K562 (cell line): ENCODE data around the gene ERGIC1. TPM values are rescaled to one million over a fixed set of nuclear protein-coding genes. Genes with fewer than 3 reads are reported as not detected.

ENCODE experiments used
- CREB1 ChIP-seq, 2 experiments: sonication (generic) in 1 of 2; formaldehyde crosslinking in 1 of 2; IDR thresholded peaks; 2 replicates each; pipeline versions ENCODE4 v1.6.1 to v1.8.0; 2012 to 2022; ENCODE audit warnings: inconsistent platforms in 1 of 2, mild to moderate bottlenecking in 1 of 2, missing genetic modification reagents in 1 of 2, moderate library complexity in 1 of 2
- EP400 ChIP-seq: fragments of 450-650 bp; IDR thresholded peaks from 2 replicates; pipeline ENCODE4 v1.6.1; 2017; ENCODE audit warnings: antibody characterized with exemption, mild to moderate bottlenecking, moderate library complexity
- FOXP1 ChIP-seq: sonication (generic); formaldehyde crosslinking; IDR thresholded peaks from 2 replicates; pipeline ENCODE4 v1.8.0; 2022; ENCODE audit warnings: mild to moderate bottlenecking, missing genetic modification reagents
- GABPB1 ChIP-seq: sonication (generic); formaldehyde crosslinking; IDR thresholded peaks from 2 replicates; pipeline ENCODE4 v1.8.0; 2022; ENCODE audit warnings: mild to moderate bottlenecking, missing genetic modification reagents
- MAZ ChIP-seq, 2 experiments: fragments of 450-650 bp in 1 of 2; sonication (generic) in 1 of 2; formaldehyde crosslinking; IDR thresholded peaks in 1 of 2; conservative IDR thresholded peaks in 1 of 2; 2 replicates each; pipeline versions ENCODE4 v1.4.0 to v1.5.0; 2020; ENCODE audit warnings: mild to moderate bottlenecking in 1 of 2, missing genetic modification reagents in 1 of 2
- MXI1 ChIP-seq: IDR thresholded peaks from 2 replicates; pipeline ENCODE4 v1.6.1; 2011; ENCODE audit warnings: low read depth, mild to moderate bottlenecking, improper control_type of control experiment, low read length
- NCOA4 ChIP-seq: fragments of 450-650 bp; IDR thresholded peaks from 2 replicates; pipeline ENCODE4 v1.6.1; 2018; ENCODE audit warnings: mild to moderate bottlenecking; ENCODE audit not compliant: partially characterized antibody
- PHF20 ChIP-seq: fragments of 450-650 bp; IDR thresholded peaks from 2 replicates; pipeline ENCODE4 v1.6.1; 2018; ENCODE audit not compliant: partially characterized antibody
- ZBED1 ChIP-seq: IDR thresholded peaks from 2 replicates; pipeline ENCODE4 v1.6.1; 2014
- polyA plus RNA-seq, 8 experiments: library from polyadenylated mRNA; depleted of rRNA in 4 of 8; stranded (reverse) in 5 of 8; unstranded in 3 of 8; fragments of >200 nt; fragmentation: Nextera tagmentation in 2 of 8; fragmentation: Illumina TruSeq in 1 of 8; extraction: Ambion mirVana in 2 of 8; extraction: Trizol in 1 of 8; gene quantifications; 2 replicates each; pipeline versions ENCODE4 v1.2.1 to v1.2.3, GENCODE V29; 2011 to 2014; ENCODE audit warnings: inconsistent platforms in 1 of 8, missing spikeins in 1 of 8
- total RNA-seq, 7 experiments: library from RNA; depleted of rRNA in 6 of 7; stranded (reverse); fragments of >200 nt in 6 of 7; fragmentation: Illumina TruSeq in 2 of 7; extraction: Trizol in 2 of 7; gene quantifications; 2 replicates each; pipeline versions ENCODE4 v1.2.1 to v1.2.3, GENCODE V29; 2011 to 2021; ENCODE audit warnings: low replicate concordance in 1 of 7
- TF ChIP-seq, protein P1 (sequence below): fragments of 450-650 bp; IDR thresholded peaks from 2 replicates; pipeline ENCODE4 v1.6.1; 2016; ENCODE audit warnings: low read depth
- TF ChIP-seq, protein P2 (sequence below): sonication (generic); formaldehyde crosslinking; IDR thresholded peaks from 2 replicates; pipeline ENCODE4 v1.8.0; 2022; ENCODE audit warnings: mild to moderate bottlenecking, missing genetic modification reagents
- TF ChIP-seq, protein P3 (sequence below): sonication (generic); formaldehyde crosslinking; IDR thresholded peaks from 2 replicates; pipeline ENCODE4 v1.8.1; 2023; ENCODE audit warnings: mild to moderate bottlenecking, missing genetic modification reagents, moderate library complexity
- TF ChIP-seq, protein P4 (sequence below): IDR thresholded peaks from 3 replicates; pipeline ENCODE4 v1.6.1; 2011; ENCODE audit warnings: borderline replicate concordance, mild to moderate bottlenecking, moderate library complexity; ENCODE audit not compliant: insufficient read length; ENCODE audit errors: extremely low read depth

ERGIC1 gene
- total and polyA plus RNA-seq, 9 of the 15 experiments (the other 6 are each of a cell fraction or from before 2014, with no cell fraction given): 5.5 to 68.4 (median 36.4) TPM

DNA sequence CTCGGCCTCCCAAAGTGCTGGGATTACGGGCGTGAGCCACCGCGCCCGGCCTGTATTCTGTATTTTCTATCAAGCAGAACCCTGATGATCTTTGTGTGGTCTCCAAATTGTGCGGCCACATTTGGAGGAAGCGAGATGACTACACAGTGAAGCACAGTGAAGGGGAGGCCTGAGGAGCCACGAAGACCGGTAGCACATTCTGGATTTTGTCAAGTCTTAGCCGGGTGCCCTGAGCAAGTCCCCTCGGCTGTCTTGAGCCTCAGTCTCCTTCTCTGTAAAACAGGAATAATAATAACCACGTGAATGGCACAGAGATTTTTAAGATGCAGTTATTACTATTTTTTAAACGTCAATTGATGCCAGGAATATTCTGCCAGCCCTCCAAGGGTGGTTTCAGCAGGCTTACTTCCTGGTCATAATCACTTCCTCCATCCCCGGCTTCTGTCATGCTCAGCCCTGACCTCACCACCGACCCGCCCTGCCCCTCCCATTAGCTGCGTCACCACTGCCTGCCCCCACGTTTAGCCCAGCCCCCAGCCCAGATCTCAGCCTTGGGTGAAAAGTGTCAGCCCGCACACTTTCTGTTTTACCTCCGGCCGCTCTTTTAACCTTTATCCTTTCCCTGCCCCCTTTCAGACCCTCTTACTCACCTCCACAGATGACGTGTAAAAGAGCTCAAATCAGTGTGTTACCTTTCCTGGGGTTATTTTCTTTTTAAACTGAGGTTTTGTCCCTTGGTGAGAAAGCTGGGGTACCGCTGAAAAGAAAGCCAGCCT is 27.0 kb upstream of the ERGIC1 start (continued):
- peak; percentile 30 for TF ChIP-seq PHF20
- TF ChIP-seq, protein P1, sequence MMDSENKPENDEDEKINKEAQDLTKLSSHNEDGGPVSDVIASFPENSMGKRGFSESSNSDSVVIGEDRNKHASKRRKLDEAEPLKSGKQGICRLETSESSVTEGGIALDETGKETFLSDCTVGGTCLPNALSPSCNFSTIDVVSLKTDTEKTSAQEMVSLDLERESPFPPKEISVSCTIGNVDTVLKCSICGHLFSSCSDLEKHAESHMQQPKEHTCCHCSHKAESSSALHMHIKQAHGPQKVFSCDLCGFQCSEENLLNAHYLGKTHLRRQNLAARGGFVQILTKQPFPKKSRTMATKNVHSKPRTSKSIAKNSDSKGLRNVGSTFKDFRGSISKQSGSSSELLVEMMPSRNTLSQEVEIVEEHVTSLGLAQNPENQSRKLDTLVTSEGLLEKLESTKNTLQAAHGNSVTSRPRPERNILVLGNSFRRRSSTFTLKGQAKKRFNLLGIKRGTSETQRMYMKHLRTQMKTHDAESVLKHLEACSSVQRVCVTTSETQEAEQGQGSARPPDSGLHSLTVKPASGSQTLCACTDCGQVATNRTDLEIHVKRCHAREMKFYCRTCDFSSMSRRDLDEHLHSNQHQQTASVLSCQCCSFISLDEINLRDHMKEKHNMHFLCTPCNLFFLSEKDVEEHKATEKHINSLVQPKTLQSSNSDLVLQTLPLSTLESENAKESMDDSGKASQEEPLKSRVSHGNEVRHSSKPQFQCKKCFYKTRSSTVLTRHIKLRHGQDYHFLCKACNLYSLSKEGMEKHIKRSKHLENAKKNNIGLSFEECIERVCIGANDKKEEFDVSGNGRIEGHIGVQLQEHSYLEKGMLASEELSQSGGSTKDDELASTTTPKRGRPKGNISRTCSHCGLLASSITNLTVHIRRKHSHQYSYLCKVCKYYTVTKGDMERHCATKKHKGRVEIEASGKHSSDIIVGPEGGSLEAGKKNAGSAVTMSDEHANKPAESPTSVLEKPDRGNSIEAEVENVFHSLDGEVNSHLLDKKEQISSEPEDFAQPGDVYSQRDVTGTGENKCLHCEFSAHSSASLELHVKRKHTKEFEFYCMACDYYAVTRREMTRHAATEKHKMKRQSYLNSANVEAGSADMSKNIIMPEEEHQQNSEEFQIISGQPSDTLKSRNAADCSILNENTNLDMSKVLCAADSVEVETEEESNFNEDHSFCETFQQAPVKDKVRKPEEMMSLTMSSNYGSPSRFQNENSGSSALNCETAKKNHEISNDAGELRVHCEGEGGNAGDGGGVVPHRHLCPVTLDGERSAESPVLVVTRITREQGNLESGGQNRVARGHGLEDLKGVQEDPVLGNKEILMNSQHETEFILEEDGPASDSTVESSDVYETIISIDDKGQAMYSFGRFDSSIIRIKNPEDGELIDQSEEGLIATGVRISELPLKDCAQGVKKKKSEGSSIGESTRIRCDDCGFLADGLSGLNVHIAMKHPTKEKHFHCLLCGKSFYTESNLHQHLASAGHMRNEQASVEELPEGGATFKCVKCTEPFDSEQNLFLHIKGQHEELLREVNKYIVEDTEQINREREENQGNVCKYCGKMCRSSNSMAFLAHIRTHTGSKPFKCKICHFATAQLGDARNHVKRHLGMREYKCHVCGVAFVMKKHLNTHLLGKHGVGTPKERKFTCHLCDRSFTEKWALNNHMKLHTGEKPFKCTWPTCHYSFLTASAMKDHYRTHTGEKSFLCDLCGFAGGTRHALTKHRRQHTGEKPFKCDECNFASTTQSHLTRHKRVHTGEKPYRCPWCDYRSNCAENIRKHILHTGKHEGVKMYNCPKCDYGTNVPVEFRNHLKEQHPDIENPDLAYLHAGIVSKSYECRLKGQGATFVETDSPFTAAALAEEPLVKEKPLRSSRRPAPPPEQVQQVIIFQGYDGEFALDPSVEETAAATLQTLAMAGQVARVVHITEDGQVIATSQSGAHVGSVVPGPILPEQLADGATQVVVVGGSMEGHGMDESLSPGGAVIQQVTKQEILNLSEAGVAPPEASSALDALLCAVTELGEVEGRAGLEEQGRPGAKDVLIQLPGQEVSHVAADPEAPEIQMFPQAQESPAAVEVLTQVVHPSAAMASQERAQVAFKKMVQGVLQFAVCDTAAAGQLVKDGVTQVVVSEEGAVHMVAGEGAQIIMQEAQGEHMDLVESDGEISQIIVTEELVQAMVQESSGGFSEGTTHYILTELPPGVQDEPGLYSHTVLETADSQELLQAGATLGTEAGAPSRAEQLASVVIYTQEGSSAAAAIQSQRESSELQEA: no peak
- TF ChIP-seq ZBED1: no peak
- peak in 1 of 2 experiments; percentile 68; a peak in 1 of 4 replicates for TF ChIP-seq MAZ (CRISPR knock-in tag; conservative IDR thresholded peaks at IDR 0.05 in 1 of 2, IDR thresholded peaks at IDR 0.05 in 1 of 2)
- no peak for TF ChIP-seq NCOA4
- TF ChIP-seq MXI1: no peak
- TF ChIP-seq, protein P2, sequence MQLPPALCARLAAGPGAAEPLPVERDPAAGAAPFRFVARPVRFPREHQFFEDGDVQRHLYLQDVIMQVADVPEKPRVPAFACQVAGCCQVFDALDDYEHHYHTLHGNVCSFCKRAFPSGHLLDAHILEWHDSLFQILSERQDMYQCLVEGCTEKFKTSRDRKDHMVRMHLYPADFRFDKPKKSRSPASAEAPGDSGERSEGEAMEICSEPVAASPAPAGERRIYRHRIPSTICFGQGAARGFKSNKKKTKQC (CRISPR knock-in tag): no peak
- TF ChIP-seq, protein P3, sequence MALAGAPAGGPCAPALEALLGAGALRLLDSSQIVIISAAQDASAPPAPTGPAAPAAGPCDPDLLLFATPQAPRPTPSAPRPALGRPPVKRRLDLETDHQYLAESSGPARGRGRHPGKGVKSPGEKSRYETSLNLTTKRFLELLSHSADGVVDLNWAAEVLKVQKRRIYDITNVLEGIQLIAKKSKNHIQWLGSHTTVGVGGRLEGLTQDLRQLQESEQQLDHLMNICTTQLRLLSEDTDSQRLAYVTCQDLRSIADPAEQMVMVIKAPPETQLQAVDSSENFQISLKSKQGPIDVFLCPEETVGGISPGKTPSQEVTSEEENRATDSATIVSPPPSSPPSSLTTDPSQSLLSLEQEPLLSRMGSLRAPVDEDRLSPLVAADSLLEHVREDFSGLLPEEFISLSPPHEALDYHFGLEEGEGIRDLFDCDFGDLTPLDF: no peak
- TF ChIP-seq CREB1 (IDR thresholded peaks at IDR 0.05): peak; percentile 93
- TF ChIP-seq CREB1 (CRISPR knock-in tag; IDR thresholded peaks at IDR 0.05): peak; percentile 80
- TF ChIP-seq EP400: peak; percentile 53; the same call in 1 of the 2 replicates
- TF ChIP-seq GABPB1 (CRISPR knock-in tag): no peak
- TF ChIP-seq, protein P4, sequence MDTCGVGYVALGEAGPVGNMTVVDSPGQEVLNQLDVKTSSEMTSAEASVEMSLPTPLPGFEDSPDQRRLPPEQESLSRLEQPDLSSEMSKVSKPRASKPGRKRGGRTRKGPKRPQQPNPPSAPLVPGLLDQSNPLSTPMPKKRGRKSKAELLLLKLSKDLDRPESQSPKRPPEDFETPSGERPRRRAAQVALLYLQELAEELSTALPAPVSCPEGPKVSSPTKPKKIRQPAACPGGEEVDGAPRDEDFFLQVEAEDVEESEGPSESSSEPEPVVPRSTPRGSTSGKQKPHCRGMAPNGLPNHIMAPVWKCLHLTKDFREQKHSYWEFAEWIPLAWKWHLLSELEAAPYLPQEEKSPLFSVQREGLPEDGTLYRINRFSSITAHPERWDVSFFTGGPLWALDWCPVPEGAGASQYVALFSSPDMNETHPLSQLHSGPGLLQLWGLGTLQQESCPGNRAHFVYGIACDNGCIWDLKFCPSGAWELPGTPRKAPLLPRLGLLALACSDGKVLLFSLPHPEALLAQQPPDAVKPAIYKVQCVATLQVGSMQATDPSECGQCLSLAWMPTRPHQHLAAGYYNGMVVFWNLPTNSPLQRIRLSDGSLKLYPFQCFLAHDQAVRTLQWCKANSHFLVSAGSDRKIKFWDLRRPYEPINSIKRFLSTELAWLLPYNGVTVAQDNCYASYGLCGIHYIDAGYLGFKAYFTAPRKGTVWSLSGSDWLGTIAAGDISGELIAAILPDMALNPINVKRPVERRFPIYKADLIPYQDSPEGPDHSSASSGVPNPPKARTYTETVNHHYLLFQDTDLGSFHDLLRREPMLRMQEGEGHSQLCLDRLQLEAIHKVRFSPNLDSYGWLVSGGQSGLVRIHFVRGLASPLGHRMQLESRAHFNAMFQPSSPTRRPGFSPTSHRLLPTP: no peak
- no peak for TF ChIP-seq FOXP1 (CRISPR knock-in tag)
